Measurements from ENCODE around the gene MYBPHL.
A peak's percentile ranks its signal among the peaks of the same experiment; 100 is the strongest.

The MYBPHL gene

DNA sequence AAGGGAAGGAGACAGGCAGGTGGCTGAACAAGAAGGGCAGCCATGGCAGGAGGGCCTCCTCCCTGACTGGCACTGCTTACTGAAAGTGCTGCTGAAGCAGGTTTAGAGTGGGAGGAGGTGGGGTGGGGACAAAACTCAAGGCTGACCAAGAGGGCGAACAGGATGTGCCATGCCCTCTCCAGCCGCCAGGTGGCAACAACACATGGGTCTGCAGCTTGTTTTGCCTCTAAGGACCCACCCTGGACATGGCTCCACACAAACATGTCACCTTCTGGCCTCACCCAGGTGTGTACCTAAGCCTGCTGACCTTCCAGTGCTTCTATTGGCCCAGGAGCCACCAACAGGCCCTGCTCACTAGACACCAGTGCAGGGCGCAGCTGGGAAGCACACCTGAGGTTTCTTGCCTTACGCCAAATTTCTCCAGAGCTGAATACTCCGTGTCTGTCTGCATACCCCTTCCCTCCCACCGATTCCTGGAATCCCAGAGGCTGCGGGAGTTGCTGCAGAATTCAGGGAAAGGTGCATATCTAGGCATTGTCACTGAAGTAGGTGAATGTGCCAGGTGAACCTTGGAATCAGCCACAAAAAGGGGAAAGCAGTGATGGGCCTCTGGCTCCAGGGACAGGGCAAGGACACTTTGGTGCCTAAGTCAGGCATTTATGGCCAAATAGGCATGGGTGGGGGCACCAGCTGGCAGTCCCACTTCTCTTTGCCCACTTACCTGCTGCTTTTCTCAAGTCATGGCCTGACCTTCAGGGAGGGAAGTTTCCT, 29.2 kb downstream of the MYBPHL start:
- peak; percentile 67 for DNase-seq

- DNase-seq, result no peak
Observed at GRCh38 chr1:109275706-109276345, 31.0 kb downstream of the MYBPHL start.

- DNase-seq, result no peak
Observed at GRCh38 chr1:109274533-109275476, 32.0 kb downstream of the MYBPHL start.

DNA sequence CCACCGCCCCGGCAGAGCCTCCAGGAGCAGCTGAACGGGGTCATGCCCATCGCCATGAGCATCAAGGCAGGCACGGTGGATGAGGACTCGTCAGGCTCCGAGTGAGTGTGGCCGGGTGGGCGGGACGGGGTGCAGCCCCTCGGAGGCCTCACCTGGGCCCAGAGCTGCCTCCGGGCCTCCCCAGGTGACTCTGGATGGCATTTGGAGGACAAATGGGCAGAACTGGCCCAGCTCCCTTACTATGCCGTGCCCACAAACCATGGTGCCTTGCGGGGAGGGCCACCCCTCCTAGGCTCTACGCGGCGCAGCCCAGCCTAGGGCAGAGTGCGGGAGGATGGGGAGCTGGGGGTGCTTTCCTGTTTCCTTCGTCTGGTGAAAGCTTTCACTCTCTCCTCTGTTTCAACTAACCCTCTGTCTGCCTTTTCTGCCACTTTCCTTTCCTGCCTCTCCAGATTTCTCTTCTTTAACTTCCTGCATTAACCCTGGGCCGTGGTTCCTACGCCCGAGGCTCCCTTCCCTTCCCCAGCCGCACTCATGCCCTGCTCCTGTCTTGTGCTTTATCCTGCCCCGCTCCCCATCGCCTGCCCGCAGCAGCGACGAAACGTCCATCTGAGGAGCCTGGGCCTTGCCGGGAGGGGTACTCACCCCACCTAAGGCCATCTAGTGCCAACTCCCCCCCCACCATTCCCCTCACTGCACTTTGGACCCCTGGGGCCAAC, 33.1 kb downstream of the MYBPHL start:
- no peak for DNase-seq

GRCh38 chr1:109272831-109273547, 33.8 kb downstream of the MYBPHL start:
- no peak for DNase-seq

DNA sequence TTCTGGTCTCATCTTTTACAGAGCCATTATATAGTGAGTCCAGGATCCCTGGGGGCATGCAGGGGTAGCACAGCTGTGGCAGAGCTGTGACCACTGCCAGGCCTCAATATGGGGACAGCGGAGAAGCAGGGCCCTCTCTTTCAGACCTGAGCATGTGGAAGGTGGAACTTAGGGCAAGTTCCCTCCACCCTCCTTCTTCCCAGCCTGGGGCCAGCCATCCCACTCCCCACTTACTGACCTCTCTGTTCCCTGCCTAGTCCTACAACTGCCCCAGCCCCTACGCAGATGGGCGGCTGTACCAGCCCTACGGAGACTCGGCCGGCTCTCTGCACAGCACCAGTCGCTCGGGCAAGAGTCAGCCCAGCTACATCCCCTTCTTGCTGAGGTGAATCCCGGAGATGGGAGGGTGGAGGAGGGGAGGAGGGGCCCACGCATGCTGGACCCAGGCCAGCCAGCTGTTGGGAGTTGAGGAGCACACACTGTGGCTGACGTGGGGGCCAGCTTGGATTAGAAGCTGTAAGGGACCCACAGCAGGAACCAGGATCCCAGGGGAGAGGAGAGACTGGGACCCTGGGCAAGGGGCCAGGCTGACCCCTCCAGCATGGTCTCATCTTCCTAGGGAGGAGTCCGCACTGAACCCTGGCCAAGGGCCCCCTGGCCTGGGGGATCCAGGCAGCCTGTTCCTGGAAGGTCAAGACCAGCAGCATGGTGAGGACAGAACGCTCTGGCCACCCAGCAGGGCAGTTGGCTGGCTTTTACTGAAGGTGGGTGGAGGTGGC, 34.6 kb downstream of the MYBPHL start:
- DNase-seq, result no peak

DNA sequence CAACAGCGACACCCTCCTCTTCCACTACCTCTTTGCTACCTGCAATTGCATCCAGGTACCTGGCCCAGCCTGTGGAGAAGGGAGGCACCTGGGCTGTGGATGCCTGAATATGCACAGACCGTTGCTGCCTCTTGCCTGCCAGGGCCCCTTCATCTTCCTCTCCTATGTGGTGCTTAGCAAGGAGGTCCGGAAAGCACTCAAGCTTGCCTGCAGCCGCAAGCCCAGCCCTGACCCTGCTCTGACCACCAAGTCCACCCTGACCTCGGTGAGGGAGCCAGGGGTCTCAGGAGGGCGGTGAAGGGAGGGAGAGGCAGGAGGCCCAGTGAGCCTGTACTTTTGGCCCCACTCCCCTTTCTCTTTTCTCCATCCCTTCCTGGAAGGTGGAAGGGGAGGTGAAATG, 35.4 kb downstream of the MYBPHL start:
- no peak for DNase-seq

GRCh38 chr1:109270623-109271317, 36.0 kb downstream of the MYBPHL start:
- no peak for DNase-seq

- no peak for DNase-seq
Observed at GRCh38 chr1:109269981-109270622, 36.7 kb downstream of the MYBPHL start.

GRCh38 chr1:109269212-109269980, 37.4 kb downstream of the MYBPHL start:
- DNase-seq, result no peak

DNA sequence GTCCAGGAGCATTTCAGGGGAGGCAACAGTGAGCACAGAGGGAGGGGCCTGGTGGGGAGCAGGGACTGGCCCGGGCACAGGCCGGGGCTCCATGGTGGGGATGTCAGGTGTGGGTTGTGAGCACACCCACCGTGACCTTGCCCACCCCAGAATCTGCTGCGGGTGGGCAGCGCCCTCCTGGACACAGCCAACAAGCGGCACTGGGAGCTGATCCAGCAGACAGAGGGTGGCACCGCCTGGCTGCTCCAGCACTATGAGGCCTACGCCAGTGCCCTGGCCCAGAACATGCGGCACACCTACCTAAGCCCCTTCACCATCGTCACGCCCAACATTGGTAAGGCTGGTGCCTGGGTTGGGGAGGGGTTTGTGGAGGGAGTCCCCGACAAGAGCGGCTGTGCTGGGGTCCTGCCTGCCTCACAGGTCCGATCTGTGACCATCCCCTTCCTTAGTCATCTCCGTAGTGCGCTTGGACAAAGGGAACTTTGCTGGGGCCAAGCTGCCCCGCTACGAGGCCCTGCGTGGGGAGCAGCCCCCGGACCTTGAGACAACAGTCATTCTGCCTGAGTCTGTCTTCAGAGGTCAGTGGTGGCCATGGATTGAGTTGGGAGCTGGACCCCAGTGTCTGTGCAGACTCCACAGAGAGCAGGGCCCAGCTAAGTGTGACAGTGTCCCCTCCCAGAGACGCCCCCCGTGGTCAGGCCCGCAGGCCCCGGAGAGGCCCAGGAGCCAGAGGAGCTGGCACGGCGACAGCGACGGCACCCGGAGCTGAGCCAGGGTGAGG, 38.2 kb downstream of the MYBPHL start:
- DNase-seq, result no peak

DNA sequence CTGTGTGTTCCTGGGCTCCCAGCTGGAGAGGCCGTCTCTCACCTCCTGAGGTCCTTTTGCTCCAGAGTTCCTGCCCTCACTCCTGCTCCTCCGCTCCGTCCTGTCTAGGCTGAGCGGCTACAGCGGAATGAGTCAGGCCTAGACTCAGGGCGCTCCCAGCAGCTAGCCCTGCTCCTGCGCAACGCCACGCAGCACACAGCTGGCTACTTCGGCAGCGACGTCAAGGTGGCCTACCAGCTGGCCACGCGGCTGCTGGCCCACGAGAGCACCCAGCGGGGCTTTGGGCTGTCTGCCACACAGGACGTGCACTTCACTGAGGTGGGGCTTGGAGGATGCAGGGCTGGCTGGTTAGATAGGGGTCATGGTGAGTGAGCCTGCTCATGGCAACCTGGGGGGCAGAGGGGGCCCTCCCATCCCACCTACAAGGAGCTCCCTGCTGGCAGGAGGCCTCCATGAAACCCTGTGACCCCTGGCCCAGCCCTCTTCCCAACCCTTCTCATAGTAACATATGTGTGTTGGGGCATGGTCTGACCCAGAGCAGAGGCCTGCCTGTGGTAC, 39.0 kb downstream of the MYBPHL start:
- no peak for DNase-seq

DNA sequence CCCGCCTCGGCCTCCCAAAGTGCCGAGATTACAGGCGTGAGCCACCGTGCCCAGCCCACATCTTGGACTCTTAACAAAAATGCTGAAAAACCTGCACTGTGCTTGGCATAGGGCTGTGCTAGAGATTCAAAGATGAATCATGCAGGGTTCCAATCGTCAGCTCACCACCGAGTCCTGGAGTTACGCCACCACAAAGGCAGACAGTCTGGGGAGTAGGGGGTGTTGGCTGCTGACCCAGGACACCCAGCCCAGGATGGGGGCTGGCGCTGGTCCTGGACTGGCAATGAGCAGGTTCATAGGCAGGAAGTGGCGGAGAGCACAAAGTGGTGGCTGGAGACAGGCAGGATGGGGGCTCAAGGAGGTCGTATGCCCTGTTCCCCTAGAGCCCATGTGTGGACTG, 39.8 kb downstream of the MYBPHL start:
- DNase-seq, result no peak

- DNase-seq, result no peak
Observed at GRCh38 chr1:109265741-109266330, 41.0 kb downstream of the MYBPHL start.

- DNase-seq, result no peak
Observed at GRCh38 chr1:109265016-109265415, 41.8 kb downstream of the MYBPHL start.

GRCh38 chr1:109264379-109264755, 42.4 kb downstream of the MYBPHL start:
- DNase-seq, result no peak

- DNase-seq, result peak; percentile 73
Observed at GRCh38 chr1:109263597-109264378, 43.0 kb downstream of the MYBPHL start.

All from CD4-positive, alpha-beta T cell treated with Interleukin-21 for 1 hour (primary cell).